Endothelial cell of umbilical vein (primary cell): ENCODE data around the gene BCL3. TPM values are rescaled to one million over a fixed set of nuclear protein-coding genes. Genes with fewer than 3 reads are reported as not detected.
"Not testable (repeated sequence)": the region's sequence is repeated elsewhere in the genome, so short reads cannot be mapped to it uniquely, and the experiment has no call there.

Experiments used
- BruUV-seq: library from RNA; stranded (reverse); fragments of 400-500 nt; replicated peaks from 2 replicates; lab custom pipeline; 2021; lab: Mats Ljungman, UMichigan
- CTCF ChIA-PET: fragments of 300-600, 350-600 bp; sonication (Branson Sonifier 250); formaldehyde crosslinking; loops from one replicate; lab custom pipeline; 2021; ENCODE audit warnings: antibody characterized with exemption, inconsistent platforms; lab: Charles Lee
- POLR2A ChIA-PET: fragments of 300-600, 350-600 bp; sonication (Branson Sonifier 250); formaldehyde crosslinking; loops from one replicate; lab custom pipeline; 2021; ENCODE audit warnings: antibody characterized with exemption, inconsistent platforms; lab: Charles Lee
- DNase-seq: peaks from one replicate; pipeline ENCODE4 v3.0.0-alpha.2; 2011; ENCODE audit warnings: low read depth, low spot score
- FAIRE-seq: peaks from 2 replicates; lab custom pipeline; 2011; peaks lifted over from hg19 to GRCh38; lab: Jason Lieb, UNC
- H2AFZ ChIP-seq: 2 replicates; pipeline ENCODE4 v1.6.0; 2012; ENCODE audit warnings: low read depth, low read length, control low read depth, inconsistent platforms
- H3K27ac ChIP-seq: 2 replicates; pipeline ENCODE4 v1.5.1; 2011; ENCODE audit warnings: low read depth, mild to moderate bottlenecking, control low read depth, low read length, moderate library complexity; ENCODE audit not compliant: insufficient read depth
- H3K27me3 ChIP-seq, 2 experiments: 2 replicates each; pipeline versions ENCODE4 v1.6.0 to v1.6.1; 2011; ENCODE audit warnings: low read length in 2 of 2, mixed read lengths in 1 of 2; ENCODE audit not compliant: control insufficient read depth in 2 of 2, insufficient read depth in 2 of 2
- H3K36me3 ChIP-seq, 2 experiments: 2 replicates in 1 of 2; 3 replicates in 1 of 2; pipeline ENCODE4 v1.5.1; 2011; ENCODE audit warnings: low read length in 2 of 2, mild to moderate bottlenecking in 1 of 2, moderate library complexity in 1 of 2; ENCODE audit not compliant: control insufficient read depth in 2 of 2, insufficient read depth in 2 of 2; ENCODE audit errors: extremely low read depth in 1 of 2
- H3K4me1 ChIP-seq: 3 replicates; pipeline ENCODE4 v1.5.1; 2011; ENCODE audit warnings: mild to moderate bottlenecking, low read length; ENCODE audit not compliant: control insufficient read depth, insufficient read depth; ENCODE audit errors: extremely low read depth
- H3K4me2 ChIP-seq: 2 replicates; pipeline ENCODE4 v1.6.1; 2011; ENCODE audit warnings: low read length, control low read depth, mixed read lengths; ENCODE audit not compliant: insufficient read depth
- H3K4me3 ChIP-seq, 3 experiments: fragments of 200-600 bp in 1 of 3; sonication (generic), shearing (Covaris generic) in 1 of 3; replicated peaks in 1 of 3; 2 replicates each; pipeline ENCODE4 v1.5.1; 2011 to 2016; ENCODE audit warnings: control low read depth in 3 of 3, low read length in 3 of 3, mild to moderate bottlenecking in 2 of 3, inconsistent platforms in 1 of 3, low read depth in 1 of 3, moderate library complexity in 1 of 3; ENCODE audit not compliant: insufficient read depth in 1 of 3
- H3K79me2 ChIP-seq: 2 replicates; pipeline ENCODE4 v1.6.0; 2012; ENCODE audit warnings: low read length, inconsistent platforms; ENCODE audit not compliant: control insufficient read depth, insufficient read depth
- H3K9ac ChIP-seq: replicated peaks from 2 replicates; pipeline ENCODE3; 2011; ENCODE audit warnings: low read length, control low read depth; ENCODE audit not compliant: insufficient read depth; ENCODE audit errors: extremely low read depth
- H3K9me1 ChIP-seq: replicated peaks from 3 replicates; pipeline ENCODE4 v1.6.0; 2011; ENCODE audit warnings: mild to moderate bottlenecking, low read length; ENCODE audit not compliant: control insufficient read depth, insufficient read depth; ENCODE audit errors: extremely low read depth
- H3K9me3 ChIP-seq: replicated peaks from 2 replicates; pipeline ENCODE4 v1.5.1; 2012; ENCODE audit warnings: low read length, inconsistent platforms; ENCODE audit not compliant: control insufficient read depth, insufficient read depth
- H4K20me1 ChIP-seq: replicated peaks from 2 replicates; pipeline ENCODE3; 2011; ENCODE audit warnings: mild to moderate bottlenecking, low read length; ENCODE audit not compliant: control insufficient read depth, insufficient read depth; ENCODE audit errors: extremely low read depth
- EZH2 ChIP-seq: IDR thresholded peaks from 2 replicates; pipeline ENCODE4 v1.6.1; 2012; ENCODE audit warnings: borderline replicate concordance, low read depth, mild to moderate bottlenecking, moderate library complexity, low read length, inconsistent platforms; ENCODE audit not compliant: severe bottlenecking
- dilution Hi-C: fragments of 300-500 bp; cut with MboI; formaldehyde crosslinking; loops from one replicate; pipeline ENCODE4 v1.15.0; 2019; ENCODE audit warnings: low sequenced_read_pairs; ENCODE audit not compliant: extremely low pct_ligation_motif_present
- intact Hi-C: fragments of 100-400 bp; cut with micrococcal nuclease; formaldehyde crosslinking; loops from one replicate; pipeline ENCODE4 v1.10.0; 2022
- polyA plus RNA-seq, 4 experiments: library from polyadenylated mRNA; depleted of rRNA in 3 of 4; stranded (reverse) in 3 of 4; unstranded in 1 of 4; fragments of >200 nt; gene quantifications; 2 replicates each; pipeline versions ENCODE4 v1.2.1 to v1.2.3, GENCODE V29; 2011 to 2012; ENCODE audit warnings: missing spikeins in 1 of 4
- total RNA-seq: library from RNA; stranded (reverse); gene quantifications from 2 replicates; pipeline ENCODE4 v1.2.3, GENCODE V29; 2021

Gene BCL3
- total and polyA plus RNA-seq, 2 donors (not counting 3 experiments of a cell fraction or from before 2014, with no cell fraction given), result 11.0 to 26.9 TPM

DNA sequence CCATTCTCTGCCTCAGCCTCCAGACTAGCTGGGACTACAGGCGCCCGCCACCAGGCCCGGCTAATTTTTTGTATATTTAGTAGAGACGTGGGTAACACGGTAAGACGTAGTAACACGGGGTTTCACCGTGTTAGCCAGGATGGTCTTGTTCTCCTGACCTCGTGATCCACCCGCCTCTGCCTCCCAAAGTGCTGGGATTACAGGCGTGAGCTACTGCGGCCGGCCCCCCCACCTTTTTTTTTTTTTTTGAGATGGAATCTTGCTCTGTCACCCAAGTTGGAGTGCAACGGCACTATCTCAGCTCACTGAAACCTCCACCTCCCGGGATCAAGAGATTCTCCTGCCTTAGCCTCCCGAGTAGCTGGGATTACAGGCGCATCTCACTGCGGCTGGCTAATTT is 23.6 kb downstream of the BCL3 start:
- dilution Hi-C loops, intact Hi-C loops: not testable (repeated sequence)

DNA sequence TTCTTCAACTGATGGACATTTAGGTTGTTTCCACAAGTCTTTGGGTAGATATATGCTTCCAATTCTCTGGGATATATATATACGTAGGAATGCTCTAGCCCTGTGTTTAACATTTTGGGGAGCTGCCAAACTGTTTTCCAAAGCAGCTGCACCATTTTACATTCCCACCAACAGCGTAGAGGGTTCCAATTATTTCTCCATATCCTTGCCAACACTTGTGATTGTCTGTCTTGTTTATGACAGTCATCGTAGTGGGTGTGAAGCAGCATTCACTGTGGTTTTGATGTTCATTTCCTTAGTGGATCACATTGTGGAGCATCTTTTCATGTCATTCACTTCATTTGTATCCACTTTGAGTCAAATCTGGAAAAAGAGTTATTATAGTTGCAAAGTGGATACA is 24.5 kb downstream of the BCL3 start:
- DNase-seq (no peak), FAIRE-seq (no peak)
- Histone ChIP-seq H3K79me2 (no peaks in the 10 kb centered on the region), H3K4me3 (no peak overlapping the region), H2AFZ (no peak overlapping the region), H3K36me3 (no peaks in the 10 kb centered on the region), H3K9ac (no peak overlapping the region), H3K4me2 (no peak overlapping the region), H3K27ac (no peak overlapping the region), H3K9me1 (no peaks in the 10 kb centered on the region), H4K20me1 (no peaks in the 10 kb centered on the region), H3K4me1 (peaks cover 12% of the 10 kb centered on the region), H3K9me3 (no peaks in the 10 kb centered on the region), H3K27me3 (no peaks in the 10 kb centered on the region)
- no peak for TF ChIP-seq EZH2
- intact Hi-C loops (no loop called here), dilution Hi-C loops (no loop called here)
- BruUV-seq, result no TSS peak
- POLR2A ChIA-PET, result interaction anchor here (0.6 kb wide), 1 partner anchor 59 kb away, joined by 4 read pairs; no protein-coding TSS in a partner anchor
- CTCF ChIA-PET, result interaction anchor here (0.7 to 19.4 kb wide), 7 partner anchors 25 to 202 kb away, joined by 3 to 688 read pairs (median 3); partner anchors contain the start of gene NECTIN2

More for the DNA sequence above, 23.6 kb downstream of the BCL3 start:
- H3K79me2 ChIP-seq, H3K9me3 ChIP-seq, H3K4me2 ChIP-seq, H3K9me1 ChIP-seq, H3K9ac ChIP-seq, H4K20me1 ChIP-seq, FAIRE-seq, H2AFZ ChIP-seq, H3K27me3 ChIP-seq, DNase-seq, BruUV-seq, H3K36me3 ChIP-seq, H3K4me3 ChIP-seq, H3K27ac ChIP-seq: not testable (repeated sequence)
- ChIA-PET CTCF (interaction anchor here (0.5 to 19.4 kb wide), 17 partner anchors 12 to 201 kb away, joined by 3 to 688 read pairs (median 15); partner anchors contain the start of gene NECTIN2), POLR2A (interaction anchor here (0.7 kb wide), 1 partner anchor 109 kb away, joined by 5 read pairs; no protein-coding TSS in a partner anchor)
- peaks cover 12% of the 10 kb centered on the region for H3K4me1 ChIP-seq
